Stimulated activated CD4-positive, alpha-beta T cell treated with anti-CD3 and anti-CD28 coated beads, Interleukin-4, amount 100 ng/mL, for 48 hours (primary cell): ENCODE measurements around the gene TMEM218.
"Not testable (repeated sequence)": the region's sequence is repeated elsewhere in the genome, so short reads cannot be mapped to it uniquely, and the experiment has no call there.

Experiments used
- DNase-seq, 2 donors: peaks; one replicate each; pipeline ENCODE4 v3.0.0-alpha.2; 2020; ENCODE audit warnings: low read depth in 2 of 2

The TMEM218 gene

GRCh38 chr11:125090151-125090550 lies 21.3 kb downstream of the TMEM218 start:
- DNase-seq = not testable (repeated sequence)

DNA sequence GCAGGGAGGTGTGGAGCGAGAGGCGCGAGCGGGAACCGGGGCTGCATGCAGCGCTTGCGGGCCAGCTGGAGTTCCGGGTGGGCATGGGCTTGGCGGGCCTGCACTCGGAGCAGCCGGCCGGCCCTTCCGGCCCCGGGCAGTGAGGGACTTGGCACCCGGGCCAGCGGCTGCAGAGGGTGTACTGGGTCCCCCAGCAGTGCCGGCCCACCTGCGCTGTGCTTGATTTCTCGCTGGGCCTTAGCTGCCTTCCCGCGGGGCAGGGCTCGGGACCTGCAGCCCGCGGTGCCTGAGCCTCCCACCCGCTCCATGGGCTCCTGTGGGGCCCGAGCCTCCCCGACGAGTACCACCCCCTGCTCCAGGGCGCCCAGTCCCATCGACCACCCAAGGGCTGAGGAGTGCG lies 21.9 kb downstream of the TMEM218 start:
- not testable (repeated sequence) for DNase-seq

GRCh38 chr11:125088576-125089455 lies 22.6 kb downstream of the TMEM218 start:
- no peak for DNase-seq

DNA sequence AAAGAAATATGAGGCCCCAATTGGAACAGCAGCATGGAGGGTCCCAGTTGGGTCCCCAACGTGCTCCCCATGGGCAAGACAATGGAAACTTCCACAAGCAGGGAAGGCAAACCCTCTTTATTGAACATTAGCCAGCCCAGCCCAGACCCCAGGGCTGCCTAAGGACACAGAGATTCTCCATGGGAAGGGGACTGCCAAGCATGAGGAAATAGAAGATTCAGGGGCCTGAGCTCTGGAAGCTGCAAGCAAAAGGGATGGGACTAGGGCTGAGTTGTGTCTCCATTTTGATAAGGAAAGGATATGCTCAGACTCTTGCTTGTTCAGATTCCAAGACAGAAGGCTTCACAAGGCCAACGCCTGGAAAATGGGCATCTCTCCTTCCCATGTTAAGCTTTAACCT lies 23.3 kb downstream of the TMEM218 start:
- no peak for DNase-seq

DNA sequence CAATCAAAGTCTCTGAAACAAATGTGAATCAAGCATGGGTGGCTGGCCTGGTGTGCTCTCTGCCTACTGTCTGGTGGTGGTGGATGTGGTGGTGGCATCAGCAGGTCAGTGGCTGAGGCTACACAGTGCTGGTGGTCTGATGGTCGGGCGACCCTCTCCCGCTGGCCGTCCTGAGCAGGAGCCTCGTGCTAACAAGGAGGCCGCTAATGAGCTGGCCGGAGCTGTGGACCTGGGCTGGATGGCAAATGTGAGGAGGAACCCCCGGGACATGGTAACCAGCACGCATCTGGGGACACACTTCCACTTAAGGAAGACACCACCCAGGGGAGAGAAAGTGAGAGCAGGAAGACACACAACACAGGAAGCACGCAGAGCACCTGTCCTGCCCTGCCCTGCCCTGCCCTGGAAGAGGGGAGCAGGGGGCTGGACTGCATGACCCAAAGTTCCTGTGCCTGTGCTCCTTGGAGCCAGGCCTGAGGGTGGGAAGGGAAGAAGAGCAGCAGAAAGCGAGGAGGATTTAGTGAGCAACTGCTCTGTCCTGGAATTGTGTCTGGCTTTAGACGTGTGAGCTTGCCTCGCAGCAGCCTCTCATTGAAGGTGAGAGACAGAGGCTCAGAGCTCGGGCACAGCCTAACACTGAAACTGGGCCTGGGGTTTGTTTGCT lies 24.7 kb downstream of the TMEM218 start:
- DNase-seq = no peak

- DNase-seq = no peak
Observed at GRCh38 chr11:125085301-125086081, 25.9 kb downstream of the TMEM218 start.

DNA sequence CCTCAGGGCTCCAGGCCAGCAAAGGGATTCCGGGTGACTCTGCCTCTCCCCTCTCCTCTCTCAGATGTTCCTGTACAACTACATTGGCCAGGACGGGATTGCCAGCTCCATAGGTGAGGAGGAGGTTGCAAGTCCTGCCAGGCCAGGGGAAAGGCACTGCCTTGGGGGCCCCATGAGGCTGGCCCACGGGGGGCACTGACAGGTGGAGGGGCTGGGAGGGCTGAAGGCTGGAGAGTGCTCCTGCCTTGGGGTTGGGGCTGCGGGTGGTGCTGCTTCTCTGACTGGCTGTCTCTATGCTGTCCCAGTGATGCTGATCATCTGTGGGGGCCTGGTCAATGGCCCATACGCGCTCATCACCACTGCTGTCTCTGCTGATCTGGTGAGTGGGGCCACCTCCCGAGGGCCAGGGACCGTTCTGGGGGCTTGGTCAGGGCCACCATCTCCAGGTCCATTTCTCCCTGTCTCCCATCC lies 26.6 kb downstream of the TMEM218 start:
- no peak for DNase-seq

DNA sequence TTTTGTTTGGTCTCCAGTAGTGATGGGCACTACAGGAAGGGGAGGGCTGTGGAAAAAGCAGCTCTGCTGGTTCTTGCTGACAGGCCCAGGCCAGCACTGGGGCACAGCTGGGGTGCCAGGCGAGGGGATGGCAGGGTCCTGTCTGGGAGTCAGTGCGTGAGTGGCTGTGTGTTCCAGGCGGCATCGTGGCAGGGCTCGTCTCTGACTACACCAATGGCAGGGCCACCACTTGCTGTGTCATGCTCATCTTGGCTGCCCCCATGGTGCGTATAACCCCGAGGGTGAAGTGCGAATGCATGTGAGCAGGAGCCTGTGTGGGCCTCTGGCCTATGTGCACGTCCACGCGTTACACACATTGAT lies 27.4 kb downstream of the TMEM218 start:
- DNase-seq = no peak

DNA sequence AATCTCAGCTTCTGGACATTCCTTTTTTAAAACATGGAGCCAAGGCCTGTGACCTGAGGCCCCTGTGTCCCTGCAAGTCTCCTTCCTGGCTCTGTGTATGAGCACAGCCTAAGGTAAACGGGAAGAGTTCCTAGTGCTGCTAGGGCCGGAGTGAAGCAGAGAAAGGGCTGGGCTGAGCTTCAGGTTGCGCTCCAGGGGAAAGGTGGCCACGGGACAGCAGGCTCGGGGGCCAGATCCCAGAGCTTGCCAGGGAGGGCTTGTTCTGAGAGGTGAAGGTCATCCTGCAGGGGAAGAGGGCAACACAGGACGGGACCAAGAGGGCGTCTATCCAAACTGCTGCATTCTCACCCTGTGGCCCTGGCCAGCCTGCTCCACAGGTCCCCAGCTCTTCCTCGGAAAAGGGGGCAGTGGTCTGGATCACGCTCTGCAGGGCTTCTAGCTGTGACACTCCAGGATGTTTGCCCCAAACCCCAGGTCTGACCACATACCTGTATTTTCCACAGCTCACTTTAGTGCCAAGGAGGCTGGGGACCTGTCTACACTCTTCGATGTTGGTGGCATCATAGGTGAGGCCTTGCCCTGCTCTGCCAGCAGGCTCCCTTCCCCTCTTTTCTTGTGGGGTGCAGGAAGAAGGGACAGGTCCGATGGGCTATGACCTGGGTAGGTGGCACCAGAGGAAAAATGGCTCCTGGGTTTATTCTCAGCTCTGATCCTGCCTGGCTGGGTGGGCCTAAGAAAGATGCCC lies 27.9 kb downstream of the TMEM218 start:
- no peak for DNase-seq

GRCh38 chr11:125082611-125083311 lies 28.7 kb downstream of the TMEM218 start:
- DNase-seq = no peak

- DNase-seq = no peak
Observed at GRCh38 chr11:125082040-125082439, 29.4 kb downstream of the TMEM218 start.

DNA sequence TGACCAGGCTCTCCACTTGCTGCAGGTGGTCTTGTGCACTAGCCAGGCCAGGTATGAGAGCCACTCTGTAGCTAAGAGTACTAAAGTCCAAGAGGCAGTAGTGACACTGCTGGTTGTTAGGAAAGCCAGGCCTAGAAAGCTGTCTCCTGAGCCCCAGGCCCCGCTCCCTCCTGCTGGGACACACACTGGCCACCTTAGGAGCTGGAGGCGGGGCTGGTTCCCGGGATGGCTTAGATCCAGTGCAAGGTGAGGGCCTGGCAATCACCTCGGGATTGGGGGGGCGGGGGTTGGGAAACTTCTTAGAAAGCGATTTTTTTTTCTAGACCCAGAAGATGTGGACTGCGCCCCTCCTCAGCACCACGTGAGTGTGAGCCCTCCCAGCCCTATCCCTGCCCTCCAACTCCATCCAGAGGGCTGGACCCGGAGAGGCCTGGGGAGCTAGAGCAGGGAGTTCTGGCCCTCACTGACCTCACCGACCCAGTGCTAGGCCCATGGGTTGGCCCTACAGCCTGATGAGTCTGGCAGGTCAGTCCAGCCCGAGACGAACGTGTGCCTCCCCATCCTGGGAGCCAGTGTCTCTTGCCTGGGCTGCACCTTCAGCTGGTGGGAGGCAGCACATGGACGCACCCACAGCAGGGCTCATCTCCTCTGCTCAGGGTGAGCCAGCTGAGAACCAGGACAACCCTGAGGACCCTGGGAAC lies 30.2 kb downstream of the TMEM218 start:
- DNase-seq = no peak

- no peak for DNase-seq
Observed at GRCh38 chr11:125080531-125080911, 30.9 kb downstream of the TMEM218 start.

GRCh38 chr11:125079878-125080530 lies 31.4 kb downstream of the TMEM218 start:
- DNase-seq = no peak

DNA sequence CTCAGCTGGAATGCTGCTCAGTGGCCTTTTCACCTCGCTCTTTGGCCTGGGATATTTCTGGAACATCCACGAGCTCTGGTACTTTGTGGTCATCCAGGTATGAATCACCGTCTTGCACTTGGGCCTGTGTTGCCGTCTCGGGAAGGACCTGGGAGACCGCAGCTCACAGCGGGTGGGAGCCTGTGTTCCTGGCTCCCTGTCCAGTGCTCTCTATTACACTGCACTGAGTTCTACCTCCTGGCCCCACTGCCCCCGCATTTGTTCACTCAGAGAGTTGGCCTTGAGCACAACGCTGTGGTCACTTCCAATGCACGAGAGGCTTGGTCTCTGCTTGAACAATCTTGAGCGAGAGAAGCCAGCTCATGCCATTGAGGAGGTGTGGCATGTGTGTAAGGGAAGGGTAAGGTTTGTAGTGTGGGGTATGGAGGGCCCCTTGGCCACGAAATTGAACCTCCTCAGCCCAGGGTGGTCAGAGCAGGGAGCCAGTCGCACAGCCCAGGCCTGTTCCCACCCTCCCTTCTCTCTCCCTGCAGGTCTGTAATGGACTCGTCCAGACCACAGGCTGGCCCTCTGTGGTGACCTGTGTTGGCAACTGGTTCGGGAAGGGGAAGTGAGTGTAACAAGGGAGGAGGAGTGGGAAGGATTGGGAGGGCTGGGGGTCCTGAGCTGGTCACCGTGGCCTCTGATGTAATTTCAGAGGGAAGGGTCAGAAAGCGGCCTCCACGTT lies 32.1 kb downstream of the TMEM218 start:
- no peak for DNase-seq

DNA sequence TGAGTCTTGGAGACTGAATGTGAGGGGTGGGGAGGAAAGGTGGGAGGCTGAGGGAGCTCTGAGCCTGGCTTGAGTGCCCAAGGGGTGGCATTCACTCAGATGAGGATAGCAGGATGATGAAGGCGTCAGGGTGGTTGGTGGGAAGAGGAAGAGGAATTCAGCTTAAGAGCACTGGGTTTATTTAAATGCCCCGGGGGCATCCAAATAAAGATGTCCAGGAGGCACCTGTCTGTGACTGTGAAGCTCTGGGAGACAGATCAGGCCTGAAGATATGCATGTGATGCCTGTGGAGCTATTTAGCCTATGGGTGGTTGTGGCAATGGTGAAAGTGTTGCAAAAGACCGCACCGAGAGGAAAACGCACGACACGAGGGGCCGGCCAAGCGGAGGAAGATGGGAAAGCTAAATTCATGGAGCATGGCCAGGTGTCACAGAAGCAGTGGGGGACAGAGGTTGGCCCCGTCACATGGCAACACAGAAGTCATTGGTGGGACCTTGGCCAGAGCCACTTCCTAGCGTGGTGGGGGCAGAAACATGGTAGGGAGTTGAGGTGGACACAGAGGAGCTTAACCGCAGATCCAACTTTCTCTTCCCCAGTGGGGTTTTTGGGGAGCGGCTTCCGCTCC lies 32.8 kb downstream of the TMEM218 start:
- DNase-seq = no peak

DNA sequence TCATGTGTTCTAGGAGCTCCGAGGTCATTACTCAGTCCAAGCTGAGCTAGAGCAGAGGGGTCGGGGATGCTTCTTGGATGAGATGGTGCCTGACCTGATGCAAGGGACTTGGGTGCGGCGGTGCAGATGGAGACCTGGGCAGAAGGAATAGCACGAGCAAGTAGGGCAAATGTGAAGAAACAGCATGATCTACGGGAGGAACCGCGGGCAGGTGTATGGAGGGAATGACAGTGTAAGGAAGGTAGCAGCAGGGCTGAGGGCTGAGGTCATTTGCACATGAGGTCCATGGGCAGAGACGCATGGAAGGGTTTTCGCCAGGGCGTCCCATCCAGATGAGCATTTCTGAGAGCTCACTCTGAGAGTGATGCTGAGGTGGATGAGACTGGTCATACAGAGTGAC lies 33.4 kb downstream of the TMEM218 start:
- no peak for DNase-seq

DNA sequence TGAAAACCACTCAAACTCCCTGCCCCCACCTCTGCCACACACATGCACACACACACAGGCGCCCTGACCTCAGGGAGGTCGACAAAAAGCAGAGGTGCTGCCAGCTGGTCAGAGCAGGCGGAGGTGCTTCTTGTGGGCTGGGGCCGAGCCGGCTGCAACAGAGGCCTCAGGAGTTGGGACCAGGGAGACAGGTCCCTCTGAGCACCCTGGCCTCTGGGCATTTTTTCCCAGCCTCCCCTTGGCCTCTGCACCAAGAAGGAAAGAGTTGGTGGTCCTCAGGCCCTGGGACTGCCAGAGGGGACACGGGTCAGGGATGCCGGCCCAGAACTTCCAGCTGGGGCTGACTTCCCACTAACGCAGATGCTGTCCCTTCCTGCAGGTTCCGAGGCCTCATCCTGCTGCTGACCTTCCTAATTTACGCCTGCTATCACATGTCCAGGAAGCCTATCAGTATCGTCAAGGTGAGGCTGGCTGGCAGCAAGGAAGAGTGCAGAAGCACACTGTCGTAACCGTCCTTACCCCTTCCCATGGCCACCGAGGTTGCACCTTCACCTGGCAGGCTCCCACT lies 35.0 kb downstream of the TMEM218 start:
- DNase-seq = no peak
